H7 (cell line): ENCODE data around the gene SIRT2. TPM values are rescaled to one million over a fixed set of nuclear protein-coding genes. Genes with fewer than 3 reads are reported as not detected.

ENCODE experiments used
- DNase-seq: peaks from one replicate; pipeline ENCODE4 v3.0.0; 2012
- H3K27me3 ChIP-seq: 2 replicates; pipeline ENCODE4 v1.6.0; 2011; ENCODE audit warnings: mild to moderate bottlenecking, low read length; ENCODE audit not compliant: control insufficient read depth, insufficient read depth
- H3K36me3 ChIP-seq: replicated peaks from 2 replicates; pipeline ENCODE4 v1.5.1; 2011; ENCODE audit warnings: low read length; ENCODE audit not compliant: control insufficient read depth, insufficient read depth
- H3K4me3 ChIP-seq: 2 replicates; pipeline ENCODE4 v1.5.1; 2011; ENCODE audit warnings: low read depth, mild to moderate bottlenecking, control low read depth, low read length, moderate library complexity; ENCODE audit not compliant: insufficient read depth
- total RNA-seq: library from RNA; depleted of rRNA; stranded (reverse); fragments of >200 nt; shearing (Covaris generic); gene quantifications from 2 replicates; pipeline ENCODE4 v1.2.3, GENCODE V29; 2014

Gene SIRT2
- total RNA-seq, 1 experiment from 2014 or later = 11.6 TPM

GRCh38 chr19:38912600-38913514 lies 13.4 kb upstream of the SIRT2 start:
- peak; percentile 39 for DNase-seq
- Histone ChIP-seq H3K36me3 (no peaks in the 10 kb centered on the region; the same call in 1 of the 2 replicates), H3K4me3 (no peak overlapping the region)

GRCh38 chr19:38911388-38912001 lies 12.1 kb upstream of the SIRT2 start:
- Histone ChIP-seq H3K36me3 (no peaks in the 10 kb centered on the region; the same call in 1 of the 2 replicates), H3K27me3 (peaks cover 10% of the 10 kb centered on the region; the same call in 1 of the 2 replicates), H3K4me3 (no peak overlapping the region)
- no peak for DNase-seq

More at GRCh38 chr19:38912600-38913514, 13.4 kb upstream of the SIRT2 start:
- H3K27me3 ChIP-seq = peaks cover 10% of the 10 kb centered on the region; the same call in 1 of the 2 replicates

GRCh38 chr19:38910488-38910887 lies 11.1 kb upstream of the SIRT2 start:
- Histone ChIP-seq H3K36me3 (no peaks in the 10 kb centered on the region; the same call in none of the 2 replicates), H3K27me3 (peaks cover 10% of the 10 kb centered on the region; the same call in 1 of the 2 replicates), H3K4me3 (no peak overlapping the region)
- DNase-seq = peak; percentile 41

- Histone ChIP-seq H3K4me3 (no peak overlapping the region), H3K27me3 (peaks cover 10% of the 10 kb centered on the region; the same call in 1 of the 2 replicates), H3K36me3 (peaks cover 5% of the 10 kb centered on the region)
- DNase-seq = peak; percentile 53
Measured at GRCh38 chr19:38908911-38909310, 9.5 kb upstream of the SIRT2 start.

- no peak overlapping the region for H3K4me3 ChIP-seq
- H3K36me3 ChIP-seq = peaks cover 5% of the 10 kb centered on the region
- peak; percentile 31 for DNase-seq
- H3K27me3 ChIP-seq = peaks cover 10% of the 10 kb centered on the region; the same call in 1 of the 2 replicates
Measured at GRCh38 chr19:38907670-38908069, 8.3 kb upstream of the SIRT2 start.

GRCh38 chr19:38907227-38907626 lies 7.8 kb upstream of the SIRT2 start:
- Histone ChIP-seq H3K36me3 (peaks cover 5% of the 10 kb centered on the region), H3K27me3 (peaks cover 7% of the 10 kb centered on the region; the same call in 1 of the 2 replicates), H3K4me3 (no peak overlapping the region)
- DNase-seq = peak; percentile 42

GRCh38 chr19:38905620-38906019 lies 6.2 kb upstream of the SIRT2 start:
- Histone ChIP-seq H3K36me3 (peaks cover 5% of the 10 kb centered on the region), H3K27me3 (no peaks in the 10 kb centered on the region; the same call in 1 of the 2 replicates), H3K4me3 (no peak overlapping the region)
- DNase-seq = peak; percentile 27

- H3K36me3 ChIP-seq = peaks cover 5% of the 10 kb centered on the region
- peak; percentile 25 for DNase-seq
- no peaks in the 10 kb centered on the region for H3K27me3 ChIP-seq
- no peak overlapping the region for H3K4me3 ChIP-seq
Measured at GRCh38 chr19:38904581-38905539, 5.4 kb upstream of the SIRT2 start.

GRCh38 chr19:38901683-38902082 lies 2.3 kb upstream of the SIRT2 start:
- Histone ChIP-seq H3K27me3 (peaks cover 13% of the 10 kb centered on the region), H3K36me3 (peaks cover 5% of the 10 kb centered on the region), H3K4me3 (no peak overlapping the region)
- no peak for DNase-seq

GRCh38 chr19:38900743-38901190 lies 1.3 kb upstream of the SIRT2 start:
- Histone ChIP-seq H3K4me3 (no peak overlapping the region; the same call in 1 of the 2 replicates), H3K27me3 (peaks cover 13% of the 10 kb centered on the region), H3K36me3 (peaks cover 5% of the 10 kb centered on the region)
- DNase-seq = no peak

- DNase-seq = no peak
- Histone ChIP-seq H3K4me3 (peak overlapping the region; percentile 77), H3K36me3 (peaks cover 4% of the 10 kb centered on the region), H3K27me3 (peaks cover 13% of the 10 kb centered on the region)
Measured at GRCh38 chr19:38900202-38900629, 798 bp upstream of the SIRT2 start.

- Histone ChIP-seq H3K27me3 (peaks cover 13% of the 10 kb centered on the region), H3K36me3 (no peaks in the 10 kb centered on the region), H3K4me3 (peak overlapping the region; percentile 74)
- peak; percentile 66 for DNase-seq
Measured at GRCh38 chr19:38898788-38899446, 501 bp downstream of the SIRT2 start.

GRCh38 chr19:38894968-38895367 lies 4.5 kb downstream of the SIRT2 start:
- Histone ChIP-seq H3K36me3 (no peaks in the 10 kb centered on the region), H3K4me3 (no peak overlapping the region), H3K27me3 (peaks cover 13% of the 10 kb centered on the region)
- no peak for DNase-seq
